Measurements from ENCODE around the gene IDH2.

The IDH2 gene

DNA sequence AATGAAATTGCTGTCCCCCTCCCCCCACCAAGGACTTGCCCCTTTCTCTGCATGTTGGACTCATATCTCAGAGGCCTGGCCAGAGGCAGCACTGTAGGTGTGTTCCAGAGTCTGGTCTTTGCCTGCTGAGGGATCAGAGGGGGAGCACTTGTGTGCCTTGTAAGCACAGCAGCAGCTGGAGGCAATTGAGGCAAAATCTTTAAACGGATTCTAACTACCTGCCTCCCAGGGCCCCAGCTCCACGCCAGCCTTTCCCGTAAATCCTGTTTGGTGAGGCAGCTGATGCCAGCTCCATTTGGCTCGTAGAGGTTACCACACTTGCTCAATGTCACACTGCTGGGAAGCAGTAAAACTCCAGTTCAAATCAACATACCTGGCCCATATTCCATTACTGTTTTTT is 2.3 kb upstream of the IDH2 start:
- DNase-seq (ENCODE audit: low read depth), result no peak
- no peak overlapping the region for H3K4me3 ChIP-seq (ENCODE audit: low read depth, low read length)
- no peak for TF ChIP-seq MAX (IDR thresholded peaks at IDR 0.05; ENCODE audit: low read depth, low read length)
- no peak for TF ChIP-seq POLR2A (IDR thresholded peaks at IDR 0.05; ENCODE audit: extremely low read depth, insufficient read length)
- TF ChIP-seq CTCF (IDR thresholded peaks at IDR 0.05; ENCODE audit: low read depth, low read length), result no peak
- no peak for TF ChIP-seq MYC (IDR thresholded peaks at IDR 0.05; ENCODE audit: low read depth, low read length)

GRCh38 chr15:90103701-90104329 is 1.5 kb upstream of the IDH2 start:
- TF ChIP-seq CTCF (IDR thresholded peaks at IDR 0.05; ENCODE audit: low read depth, low read length) (no peak), MAX (IDR thresholded peaks at IDR 0.05; ENCODE audit: low read depth, low read length) (no peak), POLR2A (IDR thresholded peaks at IDR 0.05; ENCODE audit: extremely low read depth, insufficient read length) (no peak), MYC (IDR thresholded peaks at IDR 0.05; ENCODE audit: low read depth, low read length) (no peak)
- H3K4me3 ChIP-seq (ENCODE audit: low read depth, low read length), result no peak overlapping the region
- no peak for DNase-seq (ENCODE audit: low read depth)

- TF ChIP-seq MYC (IDR thresholded peaks at IDR 0.05; ENCODE audit: low read depth, low read length) (peak; percentile 72), CTCF (IDR thresholded peaks at IDR 0.05; ENCODE audit: low read depth, low read length) (no peak), MAX (IDR thresholded peaks at IDR 0.05; ENCODE audit: low read depth, low read length) (peak; percentile 65)
- peak overlapping the region; percentile 68 for H3K4me3 ChIP-seq (ENCODE audit: low read depth, low read length)
- peak; percentile 86 for DNase-seq (ENCODE audit: low read depth)
Measured at GRCh38 chr15:90101130-90101968, 919 bp downstream of the IDH2 start.

DNA sequence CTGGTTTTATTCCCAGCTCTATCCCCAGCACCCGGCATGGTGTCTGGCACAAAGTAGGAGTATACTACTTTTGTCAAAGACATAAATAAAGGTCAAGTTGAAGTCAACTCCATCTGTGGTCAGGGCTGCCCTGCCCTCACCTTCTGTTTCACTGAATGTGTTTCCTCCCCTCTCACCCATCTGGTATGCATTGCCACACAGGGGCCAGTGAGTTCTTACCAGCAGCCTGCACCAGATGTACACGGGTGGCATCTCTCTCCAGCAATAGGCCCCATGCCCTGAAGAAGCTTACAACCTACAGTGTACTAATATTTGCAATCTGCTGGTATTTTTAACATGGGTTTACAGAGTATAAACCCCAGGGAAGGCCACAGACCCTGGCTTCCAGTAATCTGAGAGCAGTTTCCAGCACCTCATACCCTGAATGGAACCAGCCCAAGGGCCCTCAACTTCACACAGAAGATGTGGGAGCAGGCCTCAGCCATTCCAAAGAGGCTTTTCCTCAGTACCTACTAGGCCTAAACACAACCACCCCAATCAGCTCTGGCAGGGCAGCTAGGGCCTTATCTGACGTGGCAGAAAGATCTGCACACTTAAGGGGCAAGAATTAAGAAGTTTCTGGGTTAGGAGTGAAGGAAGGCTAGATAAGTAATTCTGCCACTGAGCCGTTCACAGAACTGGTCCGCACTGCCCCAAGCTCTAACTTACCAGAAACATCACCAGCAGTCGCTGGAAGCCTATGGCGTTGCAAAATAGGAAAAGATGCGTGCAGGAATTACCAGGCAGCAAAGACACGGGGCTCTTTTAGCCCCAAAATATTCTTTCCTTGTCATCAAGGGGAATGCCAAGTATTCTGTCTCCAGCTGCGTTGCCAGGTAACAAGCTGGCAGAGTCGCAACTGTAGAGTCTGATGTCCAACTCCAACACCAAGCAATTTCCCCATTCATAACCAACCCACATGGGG is 2.1 kb downstream of the IDH2 start:
- TF ChIP-seq MYC (IDR thresholded peaks at IDR 0.05; ENCODE audit: low read depth, low read length) (no peak), MAX (IDR thresholded peaks at IDR 0.05; ENCODE audit: low read depth, low read length) (no peak), POLR2A (IDR thresholded peaks at IDR 0.05; ENCODE audit: extremely low read depth, insufficient read length) (no peak), CTCF (IDR thresholded peaks at IDR 0.05; ENCODE audit: low read depth, low read length) (no peak)
- H3K4me3 ChIP-seq (ENCODE audit: low read depth, low read length), result peak overlapping the region; percentile 68
- DNase-seq (ENCODE audit: low read depth), result peak; percentile 68

- no peak for TF ChIP-seq POLR2A (IDR thresholded peaks at IDR 0.05; ENCODE audit: extremely low read depth, insufficient read length)
- no peak for TF ChIP-seq MAX (IDR thresholded peaks at IDR 0.05; ENCODE audit: low read depth, low read length)
- no peak for TF ChIP-seq MYC (IDR thresholded peaks at IDR 0.05; ENCODE audit: low read depth, low read length)
- TF ChIP-seq CTCF (IDR thresholded peaks at IDR 0.05; ENCODE audit: low read depth, low read length), result no peak
- H3K4me3 ChIP-seq (ENCODE audit: low read depth, low read length), result no peak overlapping the region
- peak; percentile 4 for DNase-seq (ENCODE audit: low read depth)
Measured at GRCh38 chr15:90099072-90099867, 3.0 kb downstream of the IDH2 start.

Data from NB4 (cell line).